H7 (cell line): ENCODE measurements around the gene HDDC2. TPM values are rescaled to one million over a fixed set of nuclear protein-coding genes. Genes with fewer than 3 reads are reported as not detected.

Experiments
- DNase-seq: peaks from one replicate; pipeline ENCODE4 v3.0.0; 2012
- H3K27me3 ChIP-seq: 2 replicates; pipeline ENCODE4 v1.6.0; 2011; ENCODE audit warnings: mild to moderate bottlenecking, low read length; ENCODE audit not compliant: control insufficient read depth, insufficient read depth
- H3K36me3 ChIP-seq: replicated peaks from 2 replicates; pipeline ENCODE4 v1.5.1; 2011; ENCODE audit warnings: low read length; ENCODE audit not compliant: control insufficient read depth, insufficient read depth
- H3K4me3 ChIP-seq: 2 replicates; pipeline ENCODE4 v1.5.1; 2011; ENCODE audit warnings: low read depth, mild to moderate bottlenecking, control low read depth, low read length, moderate library complexity; ENCODE audit not compliant: insufficient read depth
- total RNA-seq: library from RNA; depleted of rRNA; stranded (reverse); fragments of >200 nt; shearing (Covaris generic); gene quantifications from 2 replicates; pipeline ENCODE4 v1.2.3, GENCODE V29; 2014; rRNA removed

Gene HDDC2, protein sequence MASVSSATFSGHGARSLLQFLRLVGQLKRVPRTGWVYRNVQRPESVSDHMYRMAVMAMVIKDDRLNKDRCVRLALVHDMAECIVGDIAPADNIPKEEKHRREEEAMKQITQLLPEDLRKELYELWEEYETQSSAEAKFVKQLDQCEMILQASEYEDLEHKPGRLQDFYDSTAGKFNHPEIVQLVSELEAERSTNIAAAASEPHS
- 109 and 118 TPM in 2 replicates for total RNA-seq

DNA sequence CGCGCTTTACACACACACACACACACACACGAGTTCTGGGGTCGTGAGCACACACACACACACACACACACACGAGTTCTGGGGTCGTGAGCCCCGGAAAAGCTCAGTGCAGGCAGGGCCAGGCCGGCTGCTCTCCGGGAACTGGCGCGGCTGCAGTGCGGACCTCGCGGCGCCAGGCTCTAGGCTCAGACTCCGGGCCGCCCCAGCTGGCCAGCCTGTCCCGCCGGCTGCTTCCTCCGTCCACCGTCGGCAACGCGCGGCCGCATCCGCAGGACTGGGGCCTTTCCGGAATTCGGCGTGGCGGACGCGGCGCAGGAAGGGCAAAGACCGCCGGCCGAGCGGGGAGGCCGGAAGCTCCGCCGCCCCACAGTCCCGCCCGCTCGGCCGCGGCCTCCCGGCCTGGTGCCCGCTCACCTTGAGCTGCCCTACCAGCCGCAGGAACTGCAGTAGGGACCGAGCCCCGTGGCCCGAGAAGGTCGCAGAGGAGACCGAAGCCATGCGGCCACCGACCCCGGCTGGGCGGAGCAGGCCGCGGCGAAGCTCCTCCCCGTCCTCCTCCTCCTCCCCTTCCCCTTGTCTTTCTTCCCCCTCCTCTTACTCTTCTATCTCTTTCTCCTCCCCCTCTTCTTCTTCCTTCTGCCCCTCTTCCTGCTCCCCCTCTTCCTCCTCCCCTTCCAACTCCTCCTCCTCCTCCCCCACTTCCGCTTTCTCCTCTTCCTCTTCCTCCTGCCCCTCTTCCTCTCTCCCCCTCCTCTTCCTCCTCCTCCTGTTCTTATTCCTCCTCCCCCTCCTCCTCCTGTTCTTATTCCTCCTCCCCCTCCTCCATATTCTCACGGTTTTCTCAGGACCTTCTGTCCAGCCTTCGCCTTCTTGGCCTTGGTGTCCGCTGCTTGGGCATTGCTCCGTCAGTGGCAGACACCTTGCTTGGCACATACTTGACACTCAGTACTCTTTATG is at the start of gene HDDC2:
HDDC2 (minus strand) TSS at position 533 of the 957 bp plus-strand sequence; CDS start at position 498, 35 bp downstream.
- Histone ChIP-seq H3K36me3 (peaks cover 14% of the 10 kb centered on the region), H3K27me3 (no peaks in the 10 kb centered on the region), H3K4me3 (peak within 1 kb of the TSS; percentile 76)
- DNase-seq: peak; percentile 85

DNA sequence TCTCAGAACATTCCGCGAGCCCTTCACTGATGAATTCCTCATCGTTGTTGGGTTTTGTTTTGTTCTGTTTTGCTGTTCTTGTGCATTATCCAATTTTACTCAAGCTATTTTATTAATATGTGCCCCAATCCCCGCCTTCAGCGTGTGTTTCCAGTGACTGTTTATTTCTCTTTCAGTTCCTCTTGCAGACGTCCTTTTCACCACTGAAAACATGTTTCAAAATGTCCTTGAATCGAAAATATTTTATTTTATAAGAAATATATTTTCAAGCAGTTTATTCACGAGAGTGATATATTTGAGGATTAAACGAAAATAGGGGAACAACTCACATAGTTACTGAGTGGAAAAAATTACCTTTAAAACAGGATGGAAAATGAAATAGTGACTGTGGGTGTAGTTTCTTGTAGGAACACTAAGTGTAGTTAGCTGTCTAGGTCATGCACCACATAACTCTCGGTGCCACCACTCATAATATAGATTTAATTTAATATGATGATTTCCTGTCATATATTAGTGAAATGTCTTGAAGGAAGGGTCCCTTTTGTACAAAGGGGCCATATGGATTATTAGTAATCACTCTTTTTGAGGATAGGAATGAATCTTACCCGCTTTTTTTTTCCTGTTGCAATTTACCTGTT is 45.3 kb upstream of the HDDC2 start:
- DNase-seq: no peak
- Histone ChIP-seq H3K27me3 (no peaks in the 10 kb centered on the region), H3K36me3 (no peaks in the 10 kb centered on the region), H3K4me3 (no peak overlapping the region)

DNA sequence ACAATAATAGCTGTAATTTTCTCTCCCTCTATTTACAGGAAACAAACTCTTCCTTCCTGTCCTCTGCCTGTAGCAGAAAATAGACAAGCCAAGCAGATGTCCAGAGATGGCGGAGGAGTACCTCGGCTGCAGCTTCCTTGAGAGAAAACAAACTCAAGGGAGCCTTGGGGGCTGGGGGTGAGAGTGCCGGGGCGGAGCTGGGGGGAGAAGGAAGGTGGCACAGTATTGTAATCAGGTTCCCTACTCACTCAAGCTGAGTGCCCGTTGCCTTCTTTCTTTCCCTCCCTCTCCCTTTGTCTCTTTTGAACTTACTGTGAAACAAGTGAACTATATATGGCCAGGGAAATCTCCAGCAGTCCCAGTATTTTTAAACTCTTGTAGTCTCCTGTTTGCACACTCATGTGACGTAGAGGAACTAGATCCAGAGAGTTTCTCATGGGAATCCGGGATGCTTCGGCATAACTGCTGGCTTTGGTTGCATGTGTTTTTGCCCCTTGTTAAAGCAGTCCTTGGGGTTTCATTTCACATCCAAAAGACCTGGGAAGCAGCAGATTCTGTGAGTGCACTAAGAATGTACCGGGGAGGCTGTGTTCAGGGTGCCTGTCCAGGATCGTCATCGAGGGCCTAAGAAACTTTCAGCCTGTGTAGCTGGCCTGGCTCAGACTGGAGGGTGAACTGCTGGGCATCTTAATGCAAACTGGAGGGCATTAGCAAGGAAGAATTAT is 44.6 kb upstream of the HDDC2 start:
- Histone ChIP-seq H3K27me3 (no peaks in the 10 kb centered on the region), H3K4me3 (no peak overlapping the region), H3K36me3 (no peaks in the 10 kb centered on the region)
- no peak for DNase-seq

DNA sequence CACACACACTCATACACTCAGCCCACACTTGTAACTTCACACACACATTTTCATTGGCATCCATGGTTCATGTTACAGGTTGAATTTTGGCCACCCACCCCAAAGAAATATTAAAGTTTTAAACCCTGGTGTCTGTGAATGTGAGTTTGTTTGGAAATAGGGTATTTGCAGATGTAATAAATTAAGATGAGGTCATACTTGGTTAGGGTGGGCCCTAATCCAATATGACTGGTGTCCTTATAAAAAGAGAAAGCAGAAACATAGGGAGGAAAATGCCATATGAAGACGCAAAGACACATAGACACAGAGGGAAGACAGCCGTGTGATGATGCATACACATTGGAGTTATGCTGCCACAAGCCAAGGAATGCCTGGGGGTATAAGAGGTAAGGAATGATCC is 39.7 kb upstream of the HDDC2 start:
- DNase-seq: no peak
- no peak overlapping the region for H3K4me3 ChIP-seq
- H3K27me3 ChIP-seq: no peaks in the 10 kb centered on the region
- H3K36me3 ChIP-seq: no peaks in the 10 kb centered on the region

DNA sequence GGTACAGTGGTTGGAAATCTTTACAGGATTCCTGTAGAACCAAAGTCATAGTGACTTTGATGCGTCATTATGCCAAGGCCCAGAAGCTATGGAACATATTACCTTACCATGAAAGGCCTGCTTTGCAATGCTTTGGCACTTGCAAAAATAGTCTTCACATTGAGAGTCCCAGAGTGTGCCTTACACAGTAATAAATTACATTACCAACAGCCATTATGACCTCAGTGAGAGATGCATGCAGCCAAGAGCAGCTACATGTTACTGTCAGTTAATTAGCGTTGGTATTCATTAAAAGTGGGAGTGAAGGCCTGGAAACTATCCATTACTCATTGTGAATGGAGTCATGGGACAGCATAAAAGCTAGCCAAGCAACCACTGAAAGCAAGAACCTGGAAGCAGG is 39.2 kb upstream of the HDDC2 start:
- no peak overlapping the region for H3K4me3 ChIP-seq
- DNase-seq: no peak
- no peaks in the 10 kb centered on the region for H3K36me3 ChIP-seq
- no peaks in the 10 kb centered on the region for H3K27me3 ChIP-seq

DNA sequence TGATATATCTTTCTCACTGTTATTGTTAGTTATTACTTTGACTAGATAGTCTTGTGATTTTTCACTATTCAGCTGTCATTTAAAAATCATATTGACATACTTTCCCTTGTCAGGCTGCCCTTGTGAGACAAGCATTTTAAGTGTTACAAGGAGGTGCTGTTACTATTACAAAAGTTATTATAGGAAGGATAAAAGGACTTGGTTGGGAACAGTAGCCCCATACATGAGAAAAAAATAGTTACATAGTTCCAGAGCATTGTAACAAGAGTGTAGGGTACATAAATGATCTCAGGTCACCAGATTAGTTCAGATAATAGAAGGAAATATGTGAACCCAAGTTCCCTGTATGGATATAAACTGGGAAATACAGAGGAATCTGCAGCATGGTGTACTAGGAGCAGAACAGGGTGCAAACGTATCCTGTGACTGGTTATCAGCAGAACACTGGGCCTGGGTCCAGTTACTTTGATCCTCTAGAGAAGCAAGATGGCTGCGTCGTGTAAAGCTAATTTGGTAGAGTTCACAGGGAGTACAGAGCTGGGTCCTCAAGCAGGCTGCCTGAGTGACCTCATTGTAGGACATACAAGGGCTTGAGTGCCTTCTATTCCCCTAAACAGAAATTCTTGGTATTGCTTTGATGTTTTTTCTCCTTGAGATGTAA is 38.5 kb upstream of the HDDC2 start:
- Histone ChIP-seq H3K27me3 (no peaks in the 10 kb centered on the region), H3K36me3 (no peaks in the 10 kb centered on the region), H3K4me3 (no peak overlapping the region)
- DNase-seq: no peak

DNA sequence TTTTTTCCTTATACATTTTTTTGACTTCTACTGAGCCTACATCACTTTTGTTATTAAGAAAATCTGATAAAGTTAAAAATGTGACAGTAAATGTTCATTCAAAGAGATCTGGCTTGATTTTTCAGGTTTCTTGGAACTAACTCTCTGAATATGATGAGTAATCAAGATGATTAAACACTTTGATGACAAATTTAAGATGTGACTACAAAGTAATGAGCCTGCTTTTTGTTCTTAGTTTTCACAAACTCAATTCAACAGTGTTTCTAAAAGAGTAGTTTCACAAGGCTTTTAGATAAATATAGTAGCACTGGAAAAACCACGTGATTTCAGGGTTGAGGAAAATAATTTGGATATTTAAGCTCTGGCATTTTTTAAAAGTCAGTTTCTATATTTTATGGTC is 37.9 kb upstream of the HDDC2 start:
- DNase-seq: no peak
- H3K36me3 ChIP-seq: no peaks in the 10 kb centered on the region
- H3K4me3 ChIP-seq: no peak overlapping the region
- no peaks in the 10 kb centered on the region for H3K27me3 ChIP-seq

DNA sequence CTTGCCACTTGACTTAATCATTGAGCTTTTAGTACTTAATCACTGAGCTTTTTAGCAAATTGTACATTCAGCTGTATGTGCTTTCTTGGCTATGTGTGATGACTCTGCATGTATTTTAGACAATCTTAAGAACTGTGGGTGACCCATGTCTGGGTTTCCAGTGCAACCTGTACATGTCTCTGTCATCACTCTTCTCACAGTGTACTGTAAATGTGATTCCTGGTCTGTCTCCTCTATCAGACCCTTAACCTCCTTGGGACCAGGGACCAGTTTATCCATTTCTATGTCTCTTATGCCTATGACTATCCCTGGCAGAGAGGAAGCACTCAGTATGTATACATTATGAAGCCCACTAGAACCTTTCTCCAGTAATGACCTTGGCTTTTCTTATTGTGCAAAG is 36.6 kb upstream of the HDDC2 start:
- no peak for DNase-seq
- Histone ChIP-seq H3K36me3 (no peaks in the 10 kb centered on the region), H3K27me3 (no peaks in the 10 kb centered on the region), H3K4me3 (no peak overlapping the region)

DNA sequence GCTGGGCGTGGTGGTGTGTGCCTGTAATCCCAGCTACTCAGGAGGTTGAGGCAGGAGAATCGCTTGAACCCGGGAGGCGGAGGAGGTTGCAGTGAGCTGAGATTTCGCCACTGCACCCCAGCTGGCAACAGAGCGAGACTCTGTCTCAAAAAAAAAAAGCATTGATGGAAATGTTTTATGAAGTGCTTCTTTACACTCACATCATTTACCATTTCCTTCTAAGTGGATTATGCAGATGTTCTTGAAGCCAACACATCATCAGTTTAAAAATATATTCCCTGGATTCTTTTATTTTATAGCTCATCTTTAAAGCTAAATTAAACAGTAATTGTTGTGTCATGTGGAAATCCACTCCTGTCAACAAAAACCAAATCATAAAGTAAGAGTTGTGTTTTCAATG is 35.9 kb upstream of the HDDC2 start:
- H3K4me3 ChIP-seq: no peak overlapping the region
- H3K36me3 ChIP-seq: no peaks in the 10 kb centered on the region
- no peak for DNase-seq
- H3K27me3 ChIP-seq: no peaks in the 10 kb centered on the region

DNA sequence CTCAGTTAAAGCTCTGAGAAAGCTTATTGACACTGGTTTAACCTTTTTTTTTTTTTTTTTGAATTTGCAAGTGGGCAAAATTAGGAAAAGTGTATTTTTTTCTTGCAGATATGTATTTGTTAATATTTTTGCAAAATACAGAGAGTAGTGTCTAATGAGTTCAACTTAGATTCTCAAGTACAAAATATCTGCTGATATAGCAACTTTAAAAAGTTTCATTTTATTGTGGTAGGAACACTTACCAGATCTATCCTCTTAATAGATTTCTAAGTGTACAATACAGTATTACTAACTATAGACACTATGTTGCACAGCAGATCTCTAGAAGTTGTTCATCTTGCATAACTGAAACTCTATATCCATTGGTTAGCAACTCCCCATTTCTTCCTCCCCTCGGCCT is 30.9 kb upstream of the HDDC2 start:
- H3K27me3 ChIP-seq: no peaks in the 10 kb centered on the region
- H3K4me3 ChIP-seq: no peak overlapping the region
- H3K36me3 ChIP-seq: no peaks in the 10 kb centered on the region
- no peak for DNase-seq

DNA sequence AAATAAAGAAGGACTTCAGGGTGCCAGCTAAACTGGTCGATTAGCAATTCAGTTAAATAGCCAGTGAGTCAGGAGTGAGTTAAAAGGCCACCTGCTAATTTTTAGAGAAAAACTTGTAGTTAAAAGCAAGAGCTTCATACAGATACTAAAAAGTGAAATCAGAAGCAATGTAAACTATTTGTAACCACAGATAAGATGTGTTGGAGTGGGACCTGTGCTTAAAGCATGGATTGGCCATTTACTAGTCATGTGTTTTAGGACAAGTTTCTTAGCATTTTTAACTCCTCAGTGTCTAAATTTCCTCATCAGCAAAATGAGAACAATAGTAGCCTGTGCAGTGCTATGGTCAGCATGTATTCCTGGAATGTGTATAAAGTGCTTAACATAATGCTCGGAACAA is 23.8 kb upstream of the HDDC2 start:
- no peak for DNase-seq
- Histone ChIP-seq H3K27me3 (no peaks in the 10 kb centered on the region), H3K36me3 (no peaks in the 10 kb centered on the region), H3K4me3 (no peak overlapping the region)

DNA sequence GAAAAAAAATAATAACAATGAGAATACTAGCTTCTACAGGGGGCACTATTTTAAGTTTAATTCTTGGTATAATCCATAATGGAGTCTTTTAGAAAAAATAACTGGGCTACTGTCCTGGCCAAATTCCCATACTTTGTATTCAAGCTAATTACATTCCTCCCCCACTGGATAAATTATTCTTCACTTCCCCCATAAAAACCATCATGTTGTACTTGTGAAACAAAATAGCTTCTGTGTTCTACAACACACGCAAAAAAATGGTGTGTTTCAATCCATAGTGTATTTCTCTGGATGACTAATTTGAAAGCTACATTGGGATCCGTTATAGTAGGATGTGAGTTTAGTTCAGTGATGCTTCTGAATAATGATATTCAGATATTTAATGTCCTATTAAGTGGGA is 21.6 kb upstream of the HDDC2 start:
- no peak overlapping the region for H3K4me3 ChIP-seq
- DNase-seq: no peak
- H3K27me3 ChIP-seq: no peaks in the 10 kb centered on the region
- H3K36me3 ChIP-seq: no peaks in the 10 kb centered on the region

DNA sequence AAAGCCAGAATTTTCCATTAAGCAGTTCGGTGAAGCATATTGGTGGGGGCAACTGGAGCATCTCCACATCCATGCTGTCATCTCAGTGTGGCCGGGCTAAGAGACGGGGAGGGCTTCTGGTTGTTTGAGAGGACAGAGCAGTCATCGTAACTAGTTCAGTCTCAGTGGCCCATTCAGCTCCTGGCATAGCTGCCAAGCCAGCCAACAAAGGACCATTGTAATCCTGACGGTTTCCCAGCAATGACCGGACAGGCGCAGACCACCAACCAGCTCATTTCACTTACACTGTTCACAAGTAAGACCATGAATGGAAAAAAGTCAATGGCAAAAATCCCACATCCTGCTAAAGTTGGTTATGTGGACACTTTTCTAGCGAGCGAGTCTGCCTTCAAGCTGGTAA is 14.9 kb upstream of the HDDC2 start:
- Histone ChIP-seq H3K36me3 (no peaks in the 10 kb centered on the region), H3K4me3 (no peak overlapping the region)

DNA sequence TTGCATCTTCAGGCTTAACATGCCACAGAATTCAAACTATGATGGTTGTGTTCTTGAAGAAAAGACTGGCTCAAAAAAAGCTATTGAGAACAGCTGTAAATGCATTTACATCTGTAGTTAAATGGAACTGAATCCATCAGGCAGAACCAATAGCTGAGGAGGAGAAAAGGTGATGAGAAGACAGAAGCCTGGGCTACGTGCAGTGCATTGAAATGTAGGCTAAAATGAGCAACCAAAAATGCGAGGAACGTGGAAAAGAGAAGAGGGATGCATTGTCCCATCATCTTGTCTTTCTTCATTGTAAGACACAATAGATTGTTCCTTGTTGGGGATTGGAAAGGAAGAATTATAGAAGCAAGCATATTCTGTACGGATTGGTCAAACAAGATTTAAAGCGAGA is 13.8 kb upstream of the HDDC2 start:
- Histone ChIP-seq H3K36me3 (no peaks in the 10 kb centered on the region), H3K27me3 (no peaks in the 10 kb centered on the region), H3K4me3 (no peak overlapping the region)
- DNase-seq: no peak

More for the DNA sequence above, 14.9 kb upstream of the HDDC2 start:
- DNase-seq: no peak
- H3K27me3 ChIP-seq: no peaks in the 10 kb centered on the region
